Liver (tissue), 9 donors: Measurements from ENCODE around the gene COL19A1. TPM values are rescaled to one million over a fixed set of nuclear protein-coding genes. Genes with fewer than 3 reads are reported as not detected.
A peak's percentile ranks its signal among the peaks of the same experiment; 100 is the strongest.

Source experiments
- DNase-seq: peaks from one replicate; pipeline ENCODE4 v3.0.0-alpha.2; 2017; ENCODE audit warnings: low spot score
- H3K27ac ChIP-seq, 2 donors: one replicate each; pipeline ENCODE4 v1.7.0; 2013; ENCODE audit warnings: inconsistent platforms in 2 of 2, low read length in 2 of 2, control low read depth in 1 of 2, low read depth in 1 of 2, mild to moderate bottlenecking in 1 of 2
- H3K27me3 ChIP-seq, 4 donors: one replicate each; pipeline versions ENCODE4 v1.6.1 to v1.7.0; 2013; ENCODE audit warnings: low read length in 3 of 4, inconsistent platforms in 1 of 4, mild to moderate bottlenecking in 1 of 4, moderate library complexity in 1 of 4; ENCODE audit not compliant: control insufficient read depth in 4 of 4, insufficient read depth in 4 of 4
- H3K36me3 ChIP-seq, 4 donors: one replicate each; pipeline versions ENCODE4 v1.6.1 to v1.7.0; 2013; ENCODE audit warnings: low read length in 3 of 4, mild to moderate bottlenecking in 3 of 4, low read depth in 1 of 4, moderate library complexity in 1 of 4; ENCODE audit not compliant: control insufficient read depth in 4 of 4, insufficient read depth in 3 of 4
- H3K4me1 ChIP-seq, 4 donors: one replicate each; pipeline versions ENCODE4 v1.6.1 to v1.7.0; 2013; ENCODE audit warnings: low read length in 3 of 4, mild to moderate bottlenecking in 3 of 4, moderate library complexity in 1 of 4; ENCODE audit not compliant: control insufficient read depth in 4 of 4, insufficient read depth in 4 of 4
- H3K4me3 ChIP-seq, 3 donors: one replicate each; pipeline versions ENCODE4 v1.6.1 to v1.7.0; 2013; ENCODE audit warnings: low read length in 3 of 3, control low read depth in 1 of 3, low read depth in 1 of 3, mild to moderate bottlenecking in 1 of 3
- H3K9ac ChIP-seq, 2 donors: one replicate each; pipeline ENCODE4 v1.7.0; 2013; ENCODE audit warnings: low read length in 2 of 2, mild to moderate bottlenecking in 2 of 2, moderate library complexity in 2 of 2, control low read depth in 1 of 2, low read depth in 1 of 2
- H3K9me3 ChIP-seq, 4 donors: one replicate each; pipeline versions ENCODE4 v1.6.1 to v1.7.0; 2013; ENCODE audit warnings: low read length in 3 of 4; ENCODE audit not compliant: control insufficient read depth in 4 of 4
- EGR1 ChIP-seq, 2 donors: IDR thresholded peaks; 2 replicates each; pipeline ENCODE4 v1.6.1; 2016 to 2018; ENCODE audit warnings: antibody characterized with exemption in 2 of 2, low read depth in 2 of 2
- FOXA1 ChIP-seq: IDR thresholded peaks from 2 replicates; pipeline ENCODE4 v1.6.1; 2016; ENCODE audit warnings: antibody characterized with exemption
- FOXA2 ChIP-seq: IDR thresholded peaks from 2 replicates; pipeline ENCODE4 v1.6.1; 2016; ENCODE audit warnings: antibody characterized with exemption
- GABPA ChIP-seq, 2 donors: IDR thresholded peaks in 1 of 2; conservative IDR thresholded peaks in 1 of 2; 2 replicates each; pipeline ENCODE4 v1.6.1; 2016; ENCODE audit warnings: antibody characterized with exemption in 2 of 2, mild to moderate bottlenecking in 1 of 2, moderate library complexity in 1 of 2
- HNF4A ChIP-seq, 2 donors: conservative IDR thresholded peaks; 2 replicates each; pipeline ENCODE4 v1.6.1; 2016; ENCODE audit warnings: antibody characterized with exemption in 2 of 2, mild to moderate bottlenecking in 2 of 2
- HNF4G ChIP-seq: IDR thresholded peaks from 2 replicates; pipeline ENCODE4 v1.6.1; 2016; ENCODE audit warnings: antibody characterized with exemption
- JUND ChIP-seq, 2 donors: IDR thresholded peaks; 2 replicates each; pipeline ENCODE4 v1.6.1; 2016; ENCODE audit warnings: antibody characterized with exemption in 2 of 2
- NR2F2 ChIP-seq: IDR thresholded peaks from 2 replicates; pipeline ENCODE4 v1.6.1; 2016; ENCODE audit warnings: antibody characterized with exemption
- RAD21 ChIP-seq, 2 donors: IDR thresholded peaks; 2 replicates each; pipeline ENCODE4 v1.6.1; 2016; ENCODE audit warnings: antibody characterized with exemption in 2 of 2, mild to moderate bottlenecking in 2 of 2
- RXRA ChIP-seq, 2 donors: IDR thresholded peaks; 2 replicates each; pipeline ENCODE4 v1.6.1; 2017 to 2018; ENCODE audit warnings: antibody characterized with exemption in 2 of 2, mild to moderate bottlenecking in 1 of 2
- SP1 ChIP-seq: IDR thresholded peaks from 2 replicates; pipeline ENCODE4 v1.6.1; 2018; ENCODE audit warnings: antibody characterized with exemption, mild to moderate bottlenecking
- TAF1 ChIP-seq: conservative IDR thresholded peaks from 2 replicates; pipeline ENCODE4 v1.6.1; 2016; ENCODE audit warnings: antibody characterized with exemption, mild to moderate bottlenecking
- YY1 ChIP-seq: IDR thresholded peaks from 2 replicates; pipeline ENCODE4 v1.6.1; 2016; ENCODE audit warnings: antibody characterized with exemption, mild to moderate bottlenecking
- ZBTB33 ChIP-seq: IDR thresholded peaks from 2 replicates; pipeline ENCODE4 v1.6.1; 2016; ENCODE audit warnings: antibody characterized with exemption
- WGBS: extraction: QIAGEN DNeasy Blood & Tissue Kit; methylation state at CpG from one replicate; pipeline ENCODE4 v1.1.7; 2013; 5-methylcytosine and 5-hydroxymethylcytosine counted together
- polyA plus RNA-seq, 2 donors: library from polyadenylated mRNA; stranded (reverse) in 1 of 2; unstranded in 1 of 2; fragments of 200-250 nt in 1 of 2; fragments of >200 nt in 1 of 2; fragmentation: Nextera tagmentation in 1 of 2; extraction: Ambion mirVana in 1 of 2; gene quantifications; one replicate each; pipeline versions ENCODE4 v1.2.1 to v1.2.3, GENCODE V29; 2013 to 2015
- total RNA-seq, 2 donors: library from RNA; depleted of rRNA; stranded (reverse); fragments of >200 nt; gene quantifications; one replicate each; pipeline ENCODE4 v1.2.3, GENCODE V29; 2014
- TF ChIP-seq, protein P1 (sequence below): fragments of 150-350 bp; IDR thresholded peaks from 2 replicates; pipeline ENCODE4 v1.5.1; 2017; ENCODE audit warnings: improper control_type of control experiment, low read depth, low read length; ENCODE audit not compliant: missing input control
- TF ChIP-seq, protein P2 (sequence below): IDR thresholded peaks from 2 replicates; pipeline ENCODE4 v1.6.1; 2016; ENCODE audit warnings: antibody characterized with exemption
- donor health status: healthy.
- donor health status: healthy.
- donor health status: healthy.
- donor health status: healthy.
- donor health status: healthy.

COL19A1 gene
- total and polyA plus RNA-seq, 4 donors = 0.25 to 0.51 TPM; not detected in 2

- Histone ChIP-seq H3K9me3 (no peaks in the 10 kb centered on the region), H3K27ac (no peak overlapping the region), H3K27me3 (peaks cover 0 to 2% (median 0%) of the 10 kb centered on the region in 4 donors), H3K4me1 (no peaks in the 10 kb centered on the region), H3K4me3 (no peak overlapping the region), H3K9ac (no peak overlapping the region), H3K36me3 (no peaks in the 10 kb centered on the region)
- TF ChIP-seq RXRA (IDR thresholded peaks at IDR 0.05) = no peak
- TF ChIP-seq SP1 = no peak
- TF ChIP-seq FOXA2 = no peak
- no peak for TF ChIP-seq EGR1 (IDR thresholded peaks at IDR 0.05; ENCODE audit: low read depth in 2 of 2)
- TF ChIP-seq GABPA (IDR thresholded peaks at IDR 0.05 in 1 of 2, conservative IDR thresholded peaks at IDR 0.05 in 1 of 2) = no peak
- no peak for TF ChIP-seq TAF1
- no peak for TF ChIP-seq NR2F2
- DNase-seq = no peak
- 24% methylated on average over 3 of the region's 3 CpGs for WGBS
Observed at GRCh38 chr6:70099732-70100131, 233.4 kb downstream of the COL19A1 start.

DNA sequence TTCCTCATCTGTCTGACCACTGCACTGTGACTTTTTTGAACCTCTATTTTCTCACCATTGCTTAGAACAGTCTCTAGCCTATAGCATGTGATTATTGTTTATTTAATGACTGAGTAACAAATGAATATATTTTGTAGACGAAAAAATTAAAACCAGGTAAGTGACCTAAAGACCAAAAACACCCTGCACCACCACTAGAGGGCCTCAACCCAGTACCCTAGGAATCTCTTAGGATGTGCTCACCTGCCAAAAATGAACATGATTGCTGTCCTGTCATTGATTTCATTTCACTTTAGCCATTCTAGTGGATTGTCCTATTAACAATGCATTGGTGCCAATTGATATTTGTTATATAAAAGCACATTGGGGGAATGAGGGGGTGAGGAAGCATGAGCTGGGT, 237.4 kb downstream of the COL19A1 start:
- Histone ChIP-seq H3K9me3 (no peaks in the 10 kb centered on the region), H3K36me3 (no peaks in the 10 kb centered on the region), H3K27ac (no peak overlapping the region), H3K4me1 (no peaks in the 10 kb centered on the region), H3K4me3 (no peak overlapping the region), H3K9ac (no peak overlapping the region), H3K27me3 (peaks cover 0 to 2% (median 0%) of the 10 kb centered on the region in 4 donors)
- no peak for DNase-seq
- 71% methylated on average over 1 of the region's 1 CpG for WGBS
- TF ChIP-seq HNF4G (no peak), HNF4A (conservative IDR thresholded peaks at IDR 0.05) (no peak), RAD21 (IDR thresholded peaks at IDR 0.05) (peak; percentile 36 to 70), RXRA (IDR thresholded peaks at IDR 0.05) (no peak), GABPA (IDR thresholded peaks at IDR 0.05 in 1 of 2, conservative IDR thresholded peaks at IDR 0.05 in 1 of 2) (no peak), FOXA1 (no peak), JUND (IDR thresholded peaks at IDR 0.05) (no peak), YY1 (no peak), ZBTB33 (no peak), FOXA2 (no peak)
- TF ChIP-seq, protein P1, sequence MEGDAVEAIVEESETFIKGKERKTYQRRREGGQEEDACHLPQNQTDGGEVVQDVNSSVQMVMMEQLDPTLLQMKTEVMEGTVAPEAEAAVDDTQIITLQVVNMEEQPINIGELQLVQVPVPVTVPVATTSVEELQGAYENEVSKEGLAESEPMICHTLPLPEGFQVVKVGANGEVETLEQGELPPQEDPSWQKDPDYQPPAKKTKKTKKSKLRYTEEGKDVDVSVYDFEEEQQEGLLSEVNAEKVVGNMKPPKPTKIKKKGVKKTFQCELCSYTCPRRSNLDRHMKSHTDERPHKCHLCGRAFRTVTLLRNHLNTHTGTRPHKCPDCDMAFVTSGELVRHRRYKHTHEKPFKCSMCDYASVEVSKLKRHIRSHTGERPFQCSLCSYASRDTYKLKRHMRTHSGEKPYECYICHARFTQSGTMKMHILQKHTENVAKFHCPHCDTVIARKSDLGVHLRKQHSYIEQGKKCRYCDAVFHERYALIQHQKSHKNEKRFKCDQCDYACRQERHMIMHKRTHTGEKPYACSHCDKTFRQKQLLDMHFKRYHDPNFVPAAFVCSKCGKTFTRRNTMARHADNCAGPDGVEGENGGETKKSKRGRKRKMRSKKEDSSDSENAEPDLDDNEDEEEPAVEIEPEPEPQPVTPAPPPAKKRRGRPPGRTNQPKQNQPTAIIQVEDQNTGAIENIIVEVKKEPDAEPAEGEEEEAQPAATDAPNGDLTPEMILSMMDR = peak; percentile 51

- Histone ChIP-seq H3K4me1 (no peaks in the 10 kb centered on the region), H3K9ac (no peak overlapping the region), H3K4me3 (no peak overlapping the region), H3K27ac (no peak overlapping the region), H3K36me3 (no peaks in the 10 kb centered on the region), H3K9me3 (no peaks in the 10 kb centered on the region), H3K27me3 (peaks cover 0 to 7% (median 5%) of the 10 kb centered on the region in 4 donors)
- WGBS = 50% methylated on average over 3 of the region's 3 CpGs
- DNase-seq = no peak
- no peak for TF ChIP-seq FOXA1
- no peak for TF ChIP-seq HNF4G
- no peak for TF ChIP-seq FOXA2
- peak; percentile 83 to 86 for TF ChIP-seq RAD21 (IDR thresholded peaks at IDR 0.05)
- TF ChIP-seq EGR1 (IDR thresholded peaks at IDR 0.05; ENCODE audit: low read depth in 2 of 2) = no peak
- TF ChIP-seq, protein P2, sequence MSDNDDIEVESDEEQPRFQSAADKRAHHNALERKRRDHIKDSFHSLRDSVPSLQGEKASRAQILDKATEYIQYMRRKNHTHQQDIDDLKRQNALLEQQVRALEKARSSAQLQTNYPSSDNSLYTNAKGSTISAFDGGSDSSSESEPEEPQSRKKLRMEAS = no peak
- TF ChIP-seq, protein P1 = peak; percentile 70
Observed at GRCh38 chr6:70107852-70108629, 241.7 kb downstream of the COL19A1 start.
